HG03108 (cell line): Measurements from ENCODE around the gene MOK.
"Not testable (repeated sequence)": the region's sequence is repeated elsewhere in the genome, so short reads cannot be mapped to it uniquely, and the experiment has no call there.

Experiments
- ATAC-seq: cut with Tn5 transposase; IDR thresholded peaks from one replicate; pipeline ENCODE4 v1.9.1; 2021; ENCODE audit warnings: moderate library complexity; ENCODE audit not compliant: unreplicated experiment

The MOK gene

DNA sequence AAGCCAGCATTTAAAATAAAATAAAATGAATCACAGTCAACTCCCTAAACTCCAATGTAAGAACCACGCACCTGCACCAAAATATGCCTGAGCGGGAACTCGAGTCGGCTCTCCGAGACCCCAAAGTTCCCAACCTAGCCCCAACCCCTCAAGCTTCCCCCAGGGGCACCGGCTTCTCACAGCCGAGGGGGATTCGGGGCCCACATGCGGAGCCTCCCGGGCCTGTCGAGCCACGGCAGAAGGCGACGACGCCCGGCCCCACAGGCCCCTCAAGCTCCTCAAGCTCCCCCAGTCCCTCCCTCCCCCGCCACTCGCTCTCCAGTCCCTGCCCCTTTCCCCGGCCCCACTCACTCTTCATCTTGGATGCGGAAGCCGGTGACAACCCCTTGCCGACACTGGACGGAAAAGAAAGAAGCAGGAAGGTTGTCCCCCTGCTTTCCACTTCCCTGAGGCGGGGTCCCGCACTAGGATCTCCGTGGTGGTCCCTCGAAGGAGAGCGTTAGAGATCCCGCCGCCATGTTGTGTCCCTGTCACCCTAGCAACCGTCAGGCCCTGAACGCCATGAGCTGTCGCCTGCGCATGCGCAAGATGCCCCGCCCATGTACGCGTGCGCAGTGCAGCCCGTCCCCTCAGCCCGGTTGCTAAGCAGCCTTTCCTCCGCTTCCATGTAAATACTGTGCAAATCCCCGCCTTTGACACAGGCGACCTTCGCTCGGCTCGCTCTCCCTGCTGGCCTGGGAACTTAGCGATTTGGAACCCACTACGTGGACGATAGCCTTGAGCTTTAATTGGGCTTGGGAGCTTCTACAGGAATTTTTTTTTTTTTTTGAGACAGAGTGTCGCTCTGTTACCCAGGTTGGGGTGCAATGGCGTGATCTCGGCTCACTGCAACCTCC is at the start of gene MOK:
TSS of gene MOK (minus strand) at position 554 of the 896 bp plus-strand sequence. CDS start at position 358, 196 bp downstream.
- peak; percentile 93 for ATAC-seq

- ATAC-seq = no peak
Measured at GRCh38 chr14:102353126-102353619, 48.2 kb upstream of the MOK start.

GRCh38 chr14:102352213-102352612 is 47.2 kb upstream of the MOK start:
- ATAC-seq = no peak

GRCh38 chr14:102351593-102351992 is 46.6 kb upstream of the MOK start:
- not testable (repeated sequence) for ATAC-seq

GRCh38 chr14:102351023-102351422 is 46.1 kb upstream of the MOK start:
- no peak for ATAC-seq

- ATAC-seq = no peak
Measured at GRCh38 chr14:102348376-102348775, 43.4 kb upstream of the MOK start.

- ATAC-seq = no peak
Measured at GRCh38 chr14:102346645-102347044, 41.7 kb upstream of the MOK start.

DNA sequence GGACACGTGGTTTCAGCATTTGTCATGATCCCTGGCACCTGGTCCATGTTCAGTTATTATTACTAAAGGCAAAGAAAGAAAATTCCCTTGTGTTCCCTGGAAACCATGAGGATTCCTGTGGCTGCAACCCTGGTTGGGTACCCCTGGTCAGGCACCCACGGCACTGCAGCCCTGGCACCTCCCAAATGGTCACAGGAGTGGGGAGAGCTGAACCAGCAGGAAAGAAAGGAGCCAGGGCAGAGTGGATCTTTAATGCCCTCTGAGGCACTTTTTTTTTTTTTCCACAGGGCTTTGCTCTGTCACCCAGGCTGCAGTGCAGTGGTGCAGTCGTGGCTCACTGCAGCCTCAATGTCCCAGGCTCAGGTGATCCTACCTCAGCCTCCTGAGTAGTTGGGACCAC is 40.3 kb upstream of the MOK start:
- no peak for ATAC-seq

DNA sequence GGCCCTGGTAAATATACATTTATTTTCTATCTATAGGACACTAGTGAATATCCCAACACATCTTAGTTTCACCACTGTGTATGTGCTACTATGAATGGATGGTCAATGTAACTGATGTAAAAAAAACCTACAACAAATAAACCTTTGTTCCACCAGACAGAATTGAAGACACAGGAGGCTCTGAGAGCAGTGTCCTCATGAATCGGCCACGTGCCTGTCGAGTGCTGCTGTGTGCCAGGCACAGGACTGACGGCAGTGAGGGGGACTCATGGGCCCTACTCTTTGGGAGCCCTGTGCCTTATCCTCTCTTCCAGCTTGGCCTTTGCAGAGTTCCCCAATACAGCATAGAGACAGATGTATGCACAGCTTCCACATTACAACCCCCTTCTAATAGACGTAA is 39.5 kb upstream of the MOK start:
- no peak for ATAC-seq

DNA sequence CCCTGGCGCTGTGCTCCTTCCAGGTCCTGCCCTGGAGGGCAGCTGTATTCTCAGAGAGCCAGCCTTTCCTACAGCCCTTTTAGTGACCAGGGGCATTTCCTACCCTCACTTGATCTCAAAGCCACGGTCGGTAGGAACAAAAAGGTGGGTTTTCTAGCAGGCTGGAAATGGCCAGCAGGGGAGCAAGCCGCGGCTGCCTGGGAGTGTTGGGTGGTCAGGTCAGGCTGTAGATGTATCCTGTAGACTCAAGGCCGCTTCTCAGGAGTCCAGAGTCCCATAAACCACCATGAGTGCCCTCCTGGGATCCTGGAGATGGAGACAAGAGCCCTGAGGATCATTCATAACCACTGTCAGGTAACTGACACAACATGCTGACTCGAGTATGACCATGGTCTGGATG is 39.1 kb upstream of the MOK start:
- ATAC-seq = no peak

DNA sequence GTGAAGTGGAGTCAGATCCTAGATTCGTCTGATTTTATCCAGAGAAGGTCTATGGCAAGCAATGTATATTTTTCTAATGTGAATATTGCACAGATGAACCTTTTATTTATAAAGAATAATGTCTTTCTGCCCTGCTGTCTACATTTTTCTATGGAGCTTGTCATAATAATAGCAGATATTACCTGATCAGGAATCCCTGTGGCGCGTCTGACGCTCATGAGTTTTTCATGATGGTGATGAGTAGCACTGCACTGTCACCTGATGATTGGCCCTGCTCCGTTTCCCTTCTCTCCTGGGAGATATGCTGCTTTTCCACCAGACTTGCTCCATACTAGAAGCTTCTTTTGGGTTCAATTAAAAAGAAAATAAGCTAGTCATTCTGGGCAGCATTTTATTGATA is 37.3 kb upstream of the MOK start:
- ATAC-seq = no peak

- no peak for ATAC-seq
Measured at GRCh38 chr14:102341566-102341965, 36.6 kb upstream of the MOK start.

GRCh38 chr14:102338724-102339123 is 33.8 kb upstream of the MOK start:
- no peak for ATAC-seq

DNA sequence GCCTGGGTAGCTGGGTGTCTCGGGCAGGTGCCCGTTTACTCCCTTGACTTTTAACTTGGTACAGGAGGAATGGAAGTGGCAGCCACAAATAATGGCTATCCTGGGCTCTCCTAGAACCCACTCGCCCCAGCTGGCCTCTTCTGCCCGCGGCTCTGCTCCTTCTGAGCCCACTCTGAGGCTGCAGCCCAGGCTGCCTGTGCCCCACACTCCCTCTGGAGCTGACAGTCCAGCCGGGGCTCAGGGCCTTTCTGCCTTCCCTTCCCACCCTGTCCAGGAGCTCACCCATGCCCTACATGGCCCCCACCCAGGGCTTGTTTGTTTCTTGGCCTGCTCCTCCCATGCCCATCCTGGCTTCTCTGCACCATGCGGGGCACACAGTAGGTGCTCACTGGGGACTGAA is 30.2 kb upstream of the MOK start:
- no peak for ATAC-seq

- no peak for ATAC-seq
Measured at GRCh38 chr14:102333795-102334705, 29.1 kb upstream of the MOK start.

GRCh38 chr14:102333390-102333789 is 28.4 kb upstream of the MOK start:
- no peak for ATAC-seq

DNA sequence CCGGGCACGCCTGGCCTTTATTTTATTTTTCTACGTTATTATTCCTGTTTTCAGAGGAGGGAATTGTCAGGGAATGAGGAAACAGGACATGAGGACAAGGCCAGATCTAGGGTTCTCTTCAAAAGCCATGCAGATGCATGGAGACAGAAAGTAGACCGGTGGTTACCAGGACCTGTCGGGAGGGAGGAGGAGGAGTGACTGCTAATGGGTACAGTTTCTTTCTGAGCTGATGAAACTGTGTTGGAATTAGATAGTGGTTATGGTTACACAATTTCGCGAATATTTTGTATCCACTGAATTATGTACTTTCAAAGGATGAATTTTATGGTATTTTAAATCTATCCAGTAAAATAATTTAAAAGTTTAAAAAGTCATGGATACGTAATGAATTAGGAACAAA is 25.8 kb upstream of the MOK start:
- ATAC-seq = no peak

GRCh38 chr14:102329381-102329780 is 24.4 kb upstream of the MOK start:
- ATAC-seq = not testable (repeated sequence)

DNA sequence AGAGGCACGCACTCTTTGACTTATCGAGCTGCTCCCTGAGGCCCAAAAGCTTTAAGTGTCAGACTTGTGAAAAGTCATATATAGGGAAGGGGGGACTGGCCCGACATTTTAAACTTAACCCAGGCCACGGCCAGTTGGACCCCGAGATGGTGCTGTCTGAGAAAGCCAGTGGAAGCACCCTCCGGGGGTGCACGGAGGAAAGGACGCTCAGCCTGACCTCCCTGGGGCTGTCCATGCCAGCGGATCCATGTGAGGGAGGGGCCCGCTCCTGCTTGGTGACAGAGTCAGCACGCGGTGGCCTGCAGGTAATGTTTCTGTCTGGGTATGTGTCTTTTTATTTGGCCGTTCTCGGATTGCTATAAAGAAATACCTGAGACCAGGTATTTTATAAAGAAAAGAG is 21.6 kb upstream of the MOK start:
- ATAC-seq = no peak

- ATAC-seq = no peak
Measured at GRCh38 chr14:102325791-102326345, 20.9 kb upstream of the MOK start.

- ATAC-seq = no peak
Measured at GRCh38 chr14:102323102-102323501, 18.1 kb upstream of the MOK start.
